Endometrial microvascular endothelial cells (primary cell): ENCODE measurements around the gene DIAPH1. TPM values are rescaled to one million over a fixed set of nuclear protein-coding genes. Genes with fewer than 3 reads are reported as not detected.

Source experiments
- in situ Hi-C: cut with HindIII; loops from 2 replicates; pipeline ENCODE4 v1.10.0; 2017; ENCODE audit warnings: low sequenced_read_pairs, low pct_unique_long_range_greater_than_20kb; ENCODE audit errors: inconsistent ontology term
- total RNA-seq: library from RNA; depleted of rRNA; stranded (reverse); fragments of >200 nt; gene quantifications from one replicate; pipeline ENCODE4 v1.2.3, GENCODE V29; 2015; ENCODE audit errors: inconsistent ontology term

The DIAPH1 gene
- total RNA-seq, 1 donor from 2014 or later: 91.6 TPM

DNA sequence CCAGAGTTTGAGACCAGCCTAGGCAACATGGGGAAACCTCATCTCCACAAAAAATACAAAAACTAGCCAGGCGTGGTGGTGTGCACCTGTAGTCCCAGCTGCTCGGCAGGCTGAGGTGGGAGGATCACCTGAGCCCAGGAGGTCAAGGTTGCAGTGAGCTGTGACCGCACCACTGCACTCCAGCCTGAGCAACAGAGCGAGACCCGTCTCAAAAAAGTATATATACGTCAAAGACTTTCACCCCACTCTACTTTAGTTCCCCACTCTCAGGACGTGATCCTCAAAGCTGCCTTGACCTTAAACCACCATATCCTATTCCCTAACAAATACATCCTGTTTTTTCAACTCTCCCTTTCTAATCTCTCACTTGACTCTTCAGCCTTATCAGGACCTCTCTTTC lies 88.9 kb downstream of the DIAPH1 start:
- in situ Hi-C loops: no loop called here

DNA sequence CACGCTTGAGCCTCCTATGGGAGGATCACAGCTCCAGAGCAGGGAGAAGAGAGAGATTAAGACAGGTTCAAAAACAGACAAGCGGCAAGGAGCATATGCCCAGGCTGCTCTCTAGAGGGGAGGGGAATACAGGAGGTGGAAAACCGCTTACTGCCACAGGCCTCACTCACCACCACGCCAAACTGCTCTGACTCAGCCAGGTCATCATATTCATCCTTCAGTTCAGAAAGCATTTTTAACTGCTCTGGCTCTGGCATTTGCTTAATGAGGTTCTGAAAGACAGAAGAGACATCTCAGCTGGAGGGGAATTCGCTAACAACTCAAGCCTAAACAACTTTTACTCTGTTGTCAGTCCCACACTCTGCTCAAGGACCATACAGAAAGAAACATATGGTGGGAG lies 89.8 kb downstream of the DIAPH1 start:
- in situ Hi-C loops: no loop called here

DNA sequence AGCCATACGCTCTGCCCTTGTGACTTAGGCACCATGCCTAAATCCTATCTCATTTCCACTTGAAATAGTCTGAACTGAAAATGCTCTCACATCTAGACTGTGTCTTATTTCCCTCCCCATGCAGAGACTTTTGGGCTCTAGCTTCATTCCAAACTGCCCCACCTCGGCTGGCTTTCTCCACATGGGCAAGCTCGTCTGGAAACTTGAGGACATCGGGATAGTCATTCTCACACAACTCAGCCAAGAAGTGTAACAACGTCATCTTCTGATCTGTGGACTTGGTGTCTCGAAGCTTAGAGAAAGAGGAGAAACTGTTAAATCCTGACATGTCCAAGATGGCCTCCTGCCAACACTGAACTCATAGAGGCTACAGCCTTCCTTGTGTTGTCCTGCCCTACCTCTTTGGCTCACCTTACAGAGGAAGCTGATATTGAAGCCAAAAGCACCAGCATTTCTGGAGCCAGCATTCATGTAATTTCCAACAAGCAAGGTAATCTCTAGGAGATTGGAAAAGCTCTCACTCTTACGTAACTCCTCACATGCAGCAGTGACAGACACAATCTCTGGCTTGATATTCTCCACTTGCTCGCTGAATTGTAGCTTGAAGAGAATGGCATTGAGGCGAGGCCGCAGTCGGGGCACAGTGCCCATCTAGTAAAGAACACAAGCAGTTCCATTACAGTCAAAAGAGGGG lies 90.4 kb downstream of the DIAPH1 start:
- in situ Hi-C loops: no loop called here

DNA sequence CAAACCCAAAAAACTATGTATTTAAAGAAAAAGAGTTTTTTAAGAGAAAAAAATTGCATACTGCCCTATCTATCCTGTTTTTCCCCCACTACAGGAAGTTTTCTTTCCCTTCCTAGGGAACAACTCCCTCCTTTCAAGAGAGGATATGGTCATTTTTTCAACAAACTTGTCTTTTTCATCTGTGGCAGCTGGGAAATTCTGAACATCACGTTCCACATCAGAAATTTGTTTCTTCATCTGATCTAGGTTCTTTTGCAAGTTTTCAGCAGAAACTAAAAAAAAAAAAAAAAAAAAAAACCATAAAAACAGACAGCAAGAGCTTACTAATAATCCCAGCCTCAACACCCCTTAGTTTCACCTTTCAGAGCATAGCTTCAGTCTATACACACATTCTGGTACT lies 91.4 kb downstream of the DIAPH1 start:
- in situ Hi-C loops: no loop called here

DNA sequence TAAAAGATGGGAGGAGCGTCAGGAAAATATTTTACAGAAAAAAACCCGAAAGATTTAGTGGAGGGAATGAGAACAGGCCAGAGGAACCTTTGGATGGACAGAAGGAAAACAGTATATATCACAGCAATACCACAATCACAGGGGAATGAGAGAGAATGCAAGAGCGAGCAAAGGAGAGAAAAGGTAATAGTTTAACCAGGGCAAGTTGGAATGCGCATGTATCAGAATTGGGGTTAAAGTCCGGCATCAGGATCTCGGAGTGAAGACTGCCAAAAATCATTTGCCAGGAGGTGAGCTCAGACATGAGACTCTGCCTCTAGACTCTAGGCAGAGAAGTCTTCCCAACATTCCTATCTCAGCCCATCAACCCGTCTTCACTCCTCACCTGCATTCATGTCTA lies 93.1 kb downstream of the DIAPH1 start:
- in situ Hi-C loops: no loop called here

DNA sequence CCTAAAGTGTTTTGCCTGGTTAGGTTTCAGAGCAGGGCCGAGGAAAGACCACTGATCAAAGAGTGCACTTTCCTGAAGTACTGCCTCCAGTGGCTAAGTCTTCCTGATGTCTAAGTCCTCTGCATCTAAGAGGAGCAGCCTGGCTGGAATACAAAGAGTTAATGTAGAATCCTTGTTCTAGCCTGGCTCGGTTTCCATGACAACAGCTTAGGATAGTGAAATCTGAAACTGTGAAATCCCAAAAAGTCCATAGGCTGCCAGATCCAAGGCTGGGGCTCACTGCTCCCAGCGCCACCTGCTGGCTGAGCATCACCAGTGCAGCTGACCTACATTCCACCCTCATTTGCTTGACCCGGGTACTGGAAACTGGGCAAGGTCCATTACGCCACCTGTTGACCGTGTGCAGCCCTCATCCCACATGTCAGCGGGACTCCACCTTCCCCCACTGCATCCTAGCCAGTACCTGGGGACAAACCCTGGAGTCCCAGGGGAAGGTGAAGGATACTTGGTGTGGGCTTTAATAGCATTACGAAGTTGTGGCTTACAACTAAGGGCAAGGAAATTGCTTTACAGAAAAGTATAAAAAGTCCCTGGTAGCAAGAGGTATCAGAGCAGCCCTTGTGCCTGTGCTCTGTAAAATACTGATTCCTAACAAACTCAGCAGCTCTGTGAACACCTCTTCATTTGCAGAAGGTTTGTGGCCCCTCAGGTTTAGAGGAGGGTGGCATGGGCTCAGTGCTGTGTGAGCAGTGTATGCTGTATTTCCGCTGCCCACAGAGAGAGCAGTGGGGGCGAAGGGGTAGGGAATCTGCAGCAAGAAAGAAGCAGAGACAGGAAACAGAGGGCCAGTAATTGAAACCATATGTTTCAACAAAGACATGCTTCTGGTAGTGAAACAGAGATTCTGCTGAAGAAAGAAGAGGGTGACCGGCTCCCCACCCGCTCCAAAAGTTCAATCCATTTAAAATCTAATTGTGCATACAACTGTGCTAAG lies 93.9 kb downstream of the DIAPH1 start:
- in situ Hi-C loops: no loop called here

DNA sequence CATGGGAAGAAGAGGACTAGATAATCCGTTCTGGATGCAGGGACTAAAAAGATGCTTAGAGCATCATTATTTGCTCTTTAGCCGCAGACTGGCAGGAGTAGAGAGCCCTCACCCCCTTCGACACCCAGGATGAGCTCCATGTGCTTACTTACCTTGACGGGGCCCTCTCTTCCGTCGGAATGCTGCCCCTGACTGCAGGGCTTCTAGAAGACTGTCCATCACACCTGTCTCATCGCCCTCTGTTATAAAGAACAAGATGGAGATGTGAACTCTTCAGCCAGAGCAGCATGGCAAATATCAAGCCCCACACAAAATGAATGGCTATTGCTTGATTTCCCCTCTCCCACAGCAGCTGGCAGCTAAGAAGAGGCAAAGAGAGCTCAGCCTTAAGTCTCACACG lies 94.8 kb downstream of the DIAPH1 start:
- in situ Hi-C loops: no loop called here

DNA sequence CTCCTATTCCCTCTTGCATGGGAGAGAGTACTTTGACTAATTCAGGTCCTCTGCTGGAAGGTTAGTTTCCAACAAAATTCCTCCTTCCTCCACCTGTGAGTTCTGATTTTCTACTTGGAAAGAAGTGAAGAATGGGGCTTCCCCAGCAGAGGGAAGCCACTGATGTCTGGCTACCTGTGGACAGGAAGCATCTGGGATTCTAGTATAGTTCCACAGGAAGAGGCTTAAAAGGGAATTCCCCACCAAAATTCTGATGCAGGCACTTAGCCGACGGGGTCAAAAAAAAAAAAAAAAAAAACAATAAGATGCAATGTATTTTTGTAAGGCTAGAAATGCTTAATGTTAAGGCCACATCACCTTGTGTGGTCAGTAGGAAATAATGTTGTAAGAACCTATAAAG lies 96.5 kb downstream of the DIAPH1 start:
- in situ Hi-C loops: no loop called here

DNA sequence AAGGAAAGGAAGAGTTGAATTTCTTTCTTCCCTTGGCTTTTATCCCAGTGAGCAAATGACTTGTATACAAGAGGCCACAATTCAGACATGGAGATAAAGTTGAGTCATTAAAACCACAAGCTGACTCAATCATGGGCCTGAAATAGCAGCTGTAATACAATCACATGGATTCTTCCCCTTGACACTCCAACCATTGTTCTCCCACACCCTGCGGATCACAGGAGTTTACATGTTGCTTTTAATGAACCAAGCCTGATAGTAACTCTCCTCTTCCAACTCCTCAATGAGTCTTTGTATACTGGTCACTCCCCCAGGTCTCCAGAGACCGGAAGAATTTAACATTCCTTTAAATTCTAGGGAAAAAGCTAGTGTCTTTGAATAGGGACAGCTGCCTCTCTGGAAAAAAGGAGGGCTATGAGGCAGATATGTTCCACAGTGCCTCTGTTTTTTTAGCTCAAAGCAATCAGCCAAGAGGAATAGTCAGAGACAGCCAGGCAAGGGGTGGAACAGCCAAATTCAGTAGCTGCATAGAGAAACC lies 97.5 kb downstream of the DIAPH1 start:
- in situ Hi-C loops: no loop called here

DNA sequence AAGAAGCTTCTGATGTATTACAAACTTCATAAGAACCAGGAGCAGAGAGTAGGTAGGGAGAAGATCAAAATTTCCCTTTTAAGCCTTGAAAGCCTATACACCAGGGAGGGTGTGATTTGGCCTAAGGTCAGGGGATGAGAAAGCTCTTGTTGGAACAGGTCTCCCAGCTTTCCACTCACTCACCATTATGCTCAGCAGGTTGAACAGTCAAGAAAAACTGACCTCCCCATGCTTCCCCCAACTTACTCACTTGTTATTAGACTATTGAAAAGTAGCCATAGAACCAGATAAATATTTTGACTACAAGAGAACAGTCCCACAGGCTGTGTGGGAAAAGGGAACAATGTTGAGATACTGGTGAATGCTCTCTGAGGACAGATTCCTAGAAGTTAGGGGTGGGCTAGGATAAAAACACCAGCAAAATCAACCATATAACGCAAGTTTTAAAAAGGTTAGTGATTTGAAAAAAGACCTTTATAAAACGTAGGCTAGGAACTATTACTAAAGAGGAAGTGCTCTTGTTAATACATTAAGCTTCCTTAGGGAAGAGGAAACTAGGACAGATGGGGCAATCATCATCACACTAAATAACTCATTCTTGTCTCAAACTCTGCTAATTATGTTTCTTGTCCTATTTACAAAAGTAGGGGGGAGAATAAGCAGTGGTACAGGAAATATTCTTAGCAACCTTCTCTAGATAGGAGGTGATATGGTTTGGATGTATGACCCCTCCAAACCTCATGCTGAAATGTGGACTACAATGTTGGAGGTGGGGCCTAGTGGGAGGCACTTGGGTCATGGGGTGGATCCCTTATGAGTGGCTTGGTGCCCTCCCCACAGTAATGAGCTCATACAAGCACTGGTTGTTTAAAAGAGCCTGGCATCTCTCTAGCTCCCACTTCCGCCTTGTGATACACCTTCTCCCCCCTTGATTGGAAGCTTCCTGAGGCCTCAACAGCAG lies 98.9 kb downstream of the DIAPH1 start:
- in situ Hi-C loops: no loop called here

DNA sequence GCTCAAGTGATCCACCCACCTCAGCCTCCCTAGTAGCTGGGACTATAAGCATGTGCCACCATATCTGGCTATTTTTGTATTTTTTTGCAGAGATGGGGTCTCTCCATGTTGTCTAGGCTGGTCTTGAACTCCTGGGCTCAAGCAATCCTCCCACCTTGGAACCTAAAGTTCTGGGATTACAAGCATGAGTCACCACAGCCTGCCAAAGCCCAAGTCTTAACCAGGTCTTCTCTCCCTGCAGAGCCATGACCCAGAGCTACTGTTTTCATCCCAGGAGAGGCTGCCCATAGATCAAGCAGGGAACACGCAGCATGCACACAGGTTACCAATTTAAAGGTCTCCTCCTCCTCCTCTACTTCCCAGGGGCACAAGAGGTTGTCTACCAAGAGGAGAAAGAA lies 100.2 kb downstream of the DIAPH1 start:
- in situ Hi-C loops: no loop called here

DNA sequence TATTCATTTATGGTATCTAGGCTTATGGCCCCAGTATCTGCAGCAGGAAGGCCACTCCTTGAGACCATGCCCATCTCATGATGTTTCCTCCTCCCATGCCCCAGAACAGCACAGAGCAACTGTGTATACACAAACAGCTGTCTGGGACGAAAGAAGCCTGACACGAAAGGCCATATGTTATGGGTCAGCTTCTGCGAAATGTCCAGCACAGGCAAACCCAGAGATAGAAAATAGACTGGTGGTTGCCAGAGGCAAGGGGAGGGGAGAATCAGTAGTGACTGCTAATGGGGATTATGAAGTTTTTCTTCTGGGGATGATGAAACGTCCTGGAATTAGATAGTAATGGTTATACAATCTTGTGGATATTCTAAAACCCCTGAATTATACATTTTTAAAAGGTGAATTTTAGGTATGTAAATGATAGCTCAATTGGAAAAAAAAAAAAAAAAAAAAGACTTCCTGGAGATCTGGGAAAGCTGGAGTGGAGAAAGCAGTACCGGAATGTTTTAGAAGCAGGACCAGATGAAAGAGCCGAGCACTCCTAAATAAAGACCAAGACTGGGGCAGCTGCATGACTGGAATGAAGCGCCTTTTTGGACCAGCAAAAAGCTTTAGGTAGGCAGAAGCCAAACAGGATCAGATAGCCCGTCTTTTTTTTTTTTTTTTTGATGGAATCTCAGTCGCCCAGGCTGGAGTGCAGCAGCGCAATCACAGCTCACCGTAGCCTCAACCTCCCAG lies 100.8 kb downstream of the DIAPH1 start:
- in situ Hi-C loops: no loop called here

DNA sequence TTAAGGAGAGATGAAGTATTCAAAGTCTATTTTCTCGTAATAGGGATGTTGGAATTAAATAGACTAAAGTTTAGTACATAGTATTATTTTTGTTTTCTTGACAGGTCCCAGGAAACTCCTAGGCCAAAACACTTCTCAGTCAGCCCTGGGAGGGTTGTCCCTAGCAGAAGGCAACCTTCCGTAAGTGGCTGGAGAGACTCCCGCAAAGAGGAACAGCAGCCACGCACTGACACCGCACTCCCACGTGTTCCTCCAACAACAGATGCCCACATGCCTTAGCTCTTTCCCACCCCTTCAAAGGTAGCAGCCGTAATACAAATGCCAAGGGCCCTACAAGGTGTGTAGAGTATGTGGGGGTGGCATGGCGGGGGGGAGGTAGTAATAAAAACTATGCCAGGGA lies 101.5 kb downstream of the DIAPH1 start:
- in situ Hi-C loops: no loop called here

DNA sequence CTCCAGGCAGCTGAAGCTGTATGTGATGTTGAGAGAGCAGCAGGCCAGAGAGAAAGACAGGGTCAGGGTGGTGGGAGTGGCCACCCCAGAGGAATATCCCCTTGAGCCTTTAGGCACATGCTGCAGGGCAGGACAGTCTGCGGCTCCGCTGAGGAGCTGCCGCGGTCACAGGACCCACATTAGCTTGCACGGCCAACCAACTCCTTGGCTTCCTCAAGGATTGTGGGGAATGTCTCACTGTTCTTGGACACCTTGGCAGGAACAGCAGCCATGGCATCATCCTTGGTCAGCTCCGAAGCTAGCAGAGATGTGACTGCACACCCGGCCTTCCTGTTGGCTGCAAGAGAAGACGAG lies 102.2 kb downstream of the DIAPH1 start:
- in situ Hi-C loops: no loop called here

DNA sequence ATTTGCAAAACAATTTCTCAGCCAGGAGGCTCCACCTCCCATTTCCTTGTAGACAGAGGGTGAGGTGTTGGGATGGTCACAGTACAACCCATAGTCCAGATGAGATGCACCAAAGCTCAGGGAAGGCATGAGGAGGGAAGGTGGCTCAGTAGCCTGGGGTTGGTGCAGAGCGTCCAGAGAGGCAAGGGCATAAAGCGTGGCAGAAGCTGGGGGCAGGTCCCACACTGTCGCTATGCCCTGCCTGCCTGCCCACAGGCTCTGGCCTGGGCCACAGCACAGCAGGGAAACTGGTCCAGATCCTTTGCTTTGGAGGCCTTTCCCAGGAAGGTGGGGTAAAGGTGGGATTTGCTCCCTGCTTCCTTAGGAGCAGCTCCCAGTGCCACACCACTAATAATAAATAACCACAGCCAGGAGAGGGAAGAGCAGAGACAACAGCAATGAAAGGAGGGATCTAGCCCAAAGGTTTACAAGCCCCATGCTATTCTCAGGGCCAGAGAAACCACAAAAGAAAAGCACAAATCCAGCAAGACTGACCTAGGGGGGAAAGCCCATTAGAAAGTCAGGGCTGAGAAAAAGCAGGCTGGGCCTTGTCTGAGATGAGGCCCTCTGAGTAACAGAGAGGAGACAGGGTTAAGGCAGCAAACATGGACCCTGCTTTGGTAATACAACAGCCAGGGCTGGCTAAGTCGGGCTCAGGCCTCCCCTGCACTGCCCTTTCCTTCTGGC lies 102.7 kb downstream of the DIAPH1 start:
- in situ Hi-C loops: no loop called here

DNA sequence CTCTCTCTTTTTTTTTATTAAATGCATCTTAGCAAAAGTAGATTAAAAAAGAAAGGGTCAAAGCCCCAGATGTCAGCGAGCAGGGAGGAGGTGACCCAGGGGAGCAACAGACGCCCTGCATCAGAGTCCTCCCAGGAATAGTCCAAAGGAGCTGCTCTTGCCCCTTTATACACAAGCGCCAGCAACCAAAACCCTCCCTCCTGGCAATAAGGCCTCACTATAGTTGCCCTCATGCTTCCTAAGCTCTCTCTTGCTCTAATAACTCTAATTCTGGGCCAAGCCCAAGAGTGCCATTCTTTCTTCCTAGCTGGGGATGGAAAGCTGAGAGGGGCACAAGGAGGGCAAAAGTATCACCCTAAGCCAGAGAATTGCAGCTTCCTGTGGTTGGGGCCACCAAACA lies 103.7 kb downstream of the DIAPH1 start:
- in situ Hi-C loops: no loop called here

DNA sequence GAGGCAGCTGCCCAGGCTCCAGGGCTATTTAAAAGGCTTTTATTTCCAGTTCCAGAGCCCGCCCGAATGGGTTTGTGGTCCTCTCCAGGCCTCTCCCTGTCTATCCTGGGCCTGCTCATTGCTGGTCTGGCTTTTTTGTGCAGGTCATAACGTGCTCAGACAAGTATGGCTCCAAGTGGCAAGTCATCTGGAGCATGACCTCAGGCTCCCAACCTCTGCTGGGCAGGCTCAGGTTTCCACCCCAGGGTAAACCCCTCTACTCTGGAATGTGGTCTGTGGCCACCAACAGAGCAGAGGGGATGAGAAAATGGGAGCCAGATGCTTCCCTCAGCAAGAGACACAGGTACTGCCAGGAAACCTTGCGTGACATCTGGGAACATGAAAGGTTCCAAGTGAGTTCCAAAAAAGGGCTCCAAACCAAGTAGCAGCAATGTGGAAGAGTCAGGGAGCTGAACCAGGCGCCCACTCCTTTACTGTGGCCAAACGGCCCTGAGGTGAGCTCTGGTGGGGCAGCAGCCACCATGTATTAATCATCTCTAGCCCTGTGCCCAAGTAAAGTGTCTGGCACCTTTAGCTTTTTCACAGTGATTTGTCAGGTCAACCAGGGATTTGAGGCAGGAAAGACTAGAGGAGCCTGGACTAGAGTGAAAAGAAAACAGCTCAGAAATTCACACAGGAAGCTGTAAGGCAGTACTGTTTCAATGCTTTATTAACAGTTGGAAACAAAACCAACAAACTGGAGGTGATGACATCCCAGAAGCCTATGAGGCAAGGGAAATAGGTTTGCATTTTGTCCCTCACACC lies 104.3 kb downstream of the DIAPH1 start:
- in situ Hi-C loops: no loop called here
